GM19328 (cell line): ENCODE results near the gene HEPHL1.
"Not testable (repeated sequence)": the region's sequence is repeated elsewhere in the genome, so short reads cannot be mapped to it uniquely, and the experiment has no call there.

Experiments used
- ATAC-seq: cut with Tn5 transposase; IDR thresholded peaks from one replicate; pipeline ENCODE4 v1.9.1; 2021; ENCODE audit warnings: mild to moderate bottlenecking, moderate library complexity; ENCODE audit not compliant: unreplicated experiment

HEPHL1 gene

GRCh38 chr11:94020777-94021481 lies at the start of gene HEPHL1:
HEPHL1 (plus strand) TSS chr11:94021354; CDS start chr11:94021369, 15 bp downstream.
- no peak for ATAC-seq

DNA sequence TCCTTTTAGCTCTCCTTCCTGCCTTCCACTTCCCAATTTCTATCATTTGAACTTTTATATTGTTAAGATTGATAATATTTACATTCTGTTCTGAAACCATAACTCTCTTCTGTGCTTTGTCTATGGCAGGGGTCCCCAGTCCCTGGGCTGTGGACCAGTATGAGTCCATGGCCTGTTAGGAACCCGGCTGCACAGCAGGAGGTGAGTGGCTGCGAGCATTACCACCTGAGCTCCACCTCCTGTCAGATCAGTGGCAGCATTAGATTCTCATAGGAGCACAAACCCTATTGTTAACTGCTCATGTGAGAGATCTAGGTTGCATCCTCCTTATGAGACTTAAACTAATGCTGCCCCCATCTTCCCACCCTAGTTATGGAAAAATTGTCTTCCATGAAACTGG lies 48.4 kb upstream of the HEPHL1 start:
- no peak for ATAC-seq

DNA sequence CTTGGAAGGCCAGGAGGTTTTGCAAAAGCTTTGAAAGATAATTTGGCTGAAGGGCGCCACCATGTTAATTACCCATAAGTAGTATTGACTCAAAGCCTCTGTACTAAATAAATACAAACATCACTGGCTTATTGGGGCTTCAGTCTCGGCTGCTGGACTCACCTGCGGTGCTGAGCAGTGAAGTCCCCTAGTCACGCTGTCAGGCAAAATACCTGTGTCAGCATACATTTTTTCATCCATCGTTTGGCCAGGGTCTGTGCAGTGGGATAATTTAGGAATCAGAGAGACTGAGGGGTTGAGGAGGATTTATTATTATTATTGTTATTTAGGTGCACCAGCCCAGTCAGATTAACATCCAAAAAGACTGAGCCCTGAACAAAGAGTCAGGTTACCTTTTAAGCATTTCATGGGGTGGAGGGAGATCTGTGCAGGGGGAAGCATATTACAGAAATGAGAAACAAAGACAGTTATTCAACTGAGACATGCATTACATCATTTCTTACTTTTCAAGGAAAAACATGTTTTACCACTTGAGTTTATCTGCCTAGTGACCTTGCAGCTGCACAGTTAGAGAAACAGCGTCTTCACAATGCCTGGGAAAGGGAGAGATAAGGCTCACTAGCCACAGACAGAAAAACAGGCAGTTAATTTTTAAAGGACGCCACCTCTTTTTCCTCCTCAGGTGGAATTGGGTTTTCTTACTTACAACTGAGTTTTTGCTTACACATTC lies 47.7 kb upstream of the HEPHL1 start:
- ATAC-seq = not testable (repeated sequence)

DNA sequence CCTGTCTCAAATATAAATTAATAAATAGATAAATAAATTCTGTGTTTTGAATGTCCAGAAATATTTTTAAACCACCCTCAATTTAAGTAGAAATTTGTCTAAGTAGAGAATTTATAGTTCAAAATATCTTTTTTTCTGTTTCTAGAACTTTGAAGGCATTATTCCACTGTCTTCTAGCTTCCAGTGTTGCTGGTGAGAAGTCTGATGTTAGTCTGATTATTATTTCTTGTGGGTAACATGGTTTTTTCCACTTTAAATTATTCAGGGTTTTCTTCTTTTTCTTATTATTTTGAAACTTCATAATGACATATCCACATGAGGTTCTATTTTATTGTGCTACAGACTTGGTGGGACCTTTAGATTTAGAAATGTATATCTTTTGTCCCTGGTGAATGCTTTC lies 46.4 kb upstream of the HEPHL1 start:
- ATAC-seq = no peak

DNA sequence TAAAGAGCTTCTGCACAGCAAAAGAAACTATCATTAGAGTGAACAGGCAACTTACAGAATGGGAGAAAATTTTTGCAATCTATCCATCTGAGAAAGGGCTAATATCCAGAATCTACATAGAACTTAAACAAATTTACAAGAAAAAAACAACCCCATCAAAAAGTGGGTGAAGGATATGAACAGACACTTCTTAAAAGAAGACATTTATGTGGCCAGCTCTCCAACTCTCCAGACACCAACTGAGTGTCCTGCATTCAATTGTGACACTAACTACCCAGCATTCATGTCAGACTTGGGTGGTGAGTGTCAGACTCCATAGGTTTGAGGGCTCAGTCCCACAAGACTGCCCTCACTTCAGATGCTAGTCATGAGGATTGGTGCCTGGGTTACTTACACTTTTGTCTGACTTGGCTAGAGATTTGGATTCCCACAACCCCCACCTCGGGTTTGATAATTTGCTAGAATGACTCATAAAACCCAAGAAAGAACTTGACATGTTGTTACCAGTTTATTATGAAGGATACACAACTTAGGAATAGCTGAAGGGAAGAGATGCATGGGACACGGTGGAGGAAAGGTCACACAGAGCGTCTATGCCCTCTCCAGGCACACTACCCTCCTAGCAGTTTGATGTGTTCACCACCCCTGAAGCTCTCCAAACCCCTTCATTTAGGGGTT lies 44.4 kb upstream of the HEPHL1 start:
- ATAC-seq = not testable (repeated sequence)

- ATAC-seq = no peak
Measured at GRCh38 chr11:93983542-93984195, 37.5 kb upstream of the HEPHL1 start.

GRCh38 chr11:93984196-93984567 lies 37.0 kb upstream of the HEPHL1 start:
- ATAC-seq = no peak

GRCh38 chr11:93984936-93985335 lies 36.2 kb upstream of the HEPHL1 start:
- ATAC-seq = no peak

DNA sequence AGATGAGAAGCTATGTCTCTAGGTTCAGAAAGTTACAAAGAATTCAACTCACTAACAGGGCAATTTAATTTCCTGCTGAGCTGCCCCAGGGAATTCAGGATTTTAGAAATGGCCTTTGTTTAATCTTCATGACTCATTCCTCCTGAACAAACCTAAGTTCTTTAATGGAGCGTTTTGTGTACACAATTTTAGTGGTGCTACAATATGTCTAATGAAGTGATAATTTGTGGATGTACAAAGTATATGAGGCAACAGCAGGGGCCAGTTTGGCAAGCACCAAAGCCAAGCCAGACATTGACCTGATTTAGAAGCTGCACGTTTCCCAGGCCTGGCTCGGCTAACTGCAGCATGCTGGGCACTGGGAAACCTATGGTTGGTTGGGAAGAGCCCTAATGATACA lies 34.4 kb upstream of the HEPHL1 start:
- no peak for ATAC-seq

DNA sequence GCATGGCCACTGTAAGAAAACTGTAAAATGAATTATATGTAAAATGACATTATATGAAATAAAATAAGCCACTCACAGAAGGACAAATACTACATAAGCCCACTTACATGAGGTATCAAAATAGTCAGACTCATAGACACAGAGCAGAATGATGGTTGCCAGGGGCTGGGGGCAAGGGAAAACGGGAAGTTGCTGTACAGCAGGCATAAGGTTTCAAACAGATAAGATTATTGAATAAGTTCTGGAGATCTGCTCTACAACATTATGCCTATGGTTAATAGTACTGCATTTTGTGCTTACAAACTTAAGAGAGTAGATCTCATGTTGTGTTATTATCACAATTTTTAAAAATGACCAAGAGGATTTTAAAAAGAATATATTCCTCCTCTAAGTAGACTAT lies 32.7 kb upstream of the HEPHL1 start:
- no peak for ATAC-seq

DNA sequence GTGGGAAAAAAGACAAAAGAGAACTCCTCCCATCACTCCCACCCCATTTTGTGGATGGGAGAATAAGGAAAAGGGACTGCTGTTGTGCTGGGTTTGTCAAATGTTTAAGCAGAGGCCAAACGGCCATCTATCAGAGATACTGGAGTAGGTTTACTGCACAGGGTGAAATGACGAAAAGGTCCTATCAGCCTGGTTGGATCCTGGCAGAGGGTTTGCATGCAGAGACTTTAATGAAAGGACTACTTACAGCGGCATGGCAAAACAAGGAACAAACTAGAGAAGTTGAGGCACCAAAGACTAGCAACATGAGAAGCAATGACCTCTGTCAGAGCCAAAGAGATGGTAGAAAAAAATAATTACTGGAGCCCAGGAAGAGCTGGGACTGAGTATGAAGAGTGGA lies 32.2 kb upstream of the HEPHL1 start:
- no peak for ATAC-seq

GRCh38 chr11:93993747-93994146 lies 27.4 kb upstream of the HEPHL1 start:
- ATAC-seq = no peak

- no peak for ATAC-seq
Measured at GRCh38 chr11:93997741-93998140, 23.4 kb upstream of the HEPHL1 start.

- ATAC-seq = no peak
Measured at GRCh38 chr11:94000659-94001058, 20.5 kb upstream of the HEPHL1 start.

GRCh38 chr11:94002226-94002625 lies 18.9 kb upstream of the HEPHL1 start:
- no peak for ATAC-seq

- no peak for ATAC-seq
Measured at GRCh38 chr11:94007426-94007825, 13.7 kb upstream of the HEPHL1 start.

DNA sequence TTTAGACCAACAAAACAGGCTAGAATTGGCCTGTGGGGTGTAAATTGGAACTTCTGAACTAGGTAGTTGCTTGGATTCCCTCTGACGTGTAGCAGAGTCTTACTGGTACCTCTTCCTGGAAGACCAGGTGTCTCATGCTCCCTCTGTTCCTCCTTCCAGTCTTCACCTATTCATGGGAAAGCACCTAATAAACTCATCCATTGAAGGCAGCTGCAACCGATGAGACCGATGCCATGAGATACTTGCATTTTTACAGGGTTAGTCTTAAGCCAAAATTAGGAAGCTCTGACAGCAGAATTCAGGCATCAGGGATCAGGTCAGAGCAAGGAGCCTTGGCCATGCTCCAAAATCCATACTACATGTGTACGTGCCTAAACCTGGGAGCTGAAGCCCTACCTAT lies 13.2 kb upstream of the HEPHL1 start:
- ATAC-seq = no peak

- ATAC-seq = no peak
Measured at GRCh38 chr11:94010136-94010535, 11.0 kb upstream of the HEPHL1 start.

DNA sequence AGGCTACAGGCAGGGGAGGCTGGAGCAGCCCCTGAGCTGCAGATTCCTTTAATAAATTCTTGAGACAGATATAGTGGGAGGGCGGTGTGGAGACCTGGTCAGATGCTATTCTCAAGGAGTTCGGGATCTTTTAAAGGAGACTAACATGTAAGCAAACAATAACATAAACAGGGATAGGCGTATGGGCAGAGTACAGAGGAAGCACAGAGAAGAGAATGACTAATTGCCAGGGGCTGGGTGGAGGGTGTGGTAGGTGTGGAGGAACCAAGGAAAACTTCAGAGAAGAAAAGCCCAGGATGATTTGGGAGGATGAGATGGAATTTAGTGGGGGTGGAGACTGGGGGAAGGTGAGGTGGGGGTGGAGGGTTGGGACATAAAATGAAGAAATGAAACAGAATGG lies 9.7 kb upstream of the HEPHL1 start:
- no peak for ATAC-seq

GRCh38 chr11:94017446-94017845 lies 3.7 kb upstream of the HEPHL1 start:
- no peak for ATAC-seq

GRCh38 chr11:94018721-94019120 lies 2.4 kb upstream of the HEPHL1 start:
- ATAC-seq = no peak

DNA sequence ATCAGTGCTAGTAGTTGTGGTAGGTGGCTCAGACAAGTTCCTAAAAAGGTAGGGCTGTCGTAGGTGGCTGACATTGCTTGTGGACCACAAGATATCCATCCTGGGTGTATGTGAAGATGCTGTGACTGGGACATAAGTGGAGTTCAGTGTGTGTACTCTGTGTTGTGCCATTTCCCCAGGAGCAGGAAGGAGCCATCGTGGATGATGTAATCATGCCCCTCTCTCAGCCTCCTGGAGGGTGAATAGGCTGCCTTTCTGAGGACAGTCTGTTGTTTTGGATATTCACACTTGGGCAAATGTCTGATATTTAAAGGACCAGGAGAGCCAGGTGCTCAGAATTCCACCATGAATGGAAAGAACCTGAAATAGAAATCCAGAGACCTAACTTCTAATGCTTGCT lies 2.7 kb downstream of the HEPHL1 start:
- ATAC-seq = no peak
